Right kidney (tissue), 1 donor: Measurements from ENCODE around the gene LRP1B.
"Not testable (repeated sequence)": the region's sequence is repeated elsewhere in the genome, so short reads cannot be mapped to it uniquely, and the experiment has no call there.

ENCODE experiments used
- DNase-seq: peaks from one replicate; pipeline ENCODE4 v3.0.0-alpha.2; 2016

LRP1B gene

GRCh38 chr2:140506606-140507005, 1624.2 kb downstream of the LRP1B start:
- DNase-seq = no peak

GRCh38 chr2:140504601-140505000, 1626.2 kb downstream of the LRP1B start:
- no peak for DNase-seq

DNA sequence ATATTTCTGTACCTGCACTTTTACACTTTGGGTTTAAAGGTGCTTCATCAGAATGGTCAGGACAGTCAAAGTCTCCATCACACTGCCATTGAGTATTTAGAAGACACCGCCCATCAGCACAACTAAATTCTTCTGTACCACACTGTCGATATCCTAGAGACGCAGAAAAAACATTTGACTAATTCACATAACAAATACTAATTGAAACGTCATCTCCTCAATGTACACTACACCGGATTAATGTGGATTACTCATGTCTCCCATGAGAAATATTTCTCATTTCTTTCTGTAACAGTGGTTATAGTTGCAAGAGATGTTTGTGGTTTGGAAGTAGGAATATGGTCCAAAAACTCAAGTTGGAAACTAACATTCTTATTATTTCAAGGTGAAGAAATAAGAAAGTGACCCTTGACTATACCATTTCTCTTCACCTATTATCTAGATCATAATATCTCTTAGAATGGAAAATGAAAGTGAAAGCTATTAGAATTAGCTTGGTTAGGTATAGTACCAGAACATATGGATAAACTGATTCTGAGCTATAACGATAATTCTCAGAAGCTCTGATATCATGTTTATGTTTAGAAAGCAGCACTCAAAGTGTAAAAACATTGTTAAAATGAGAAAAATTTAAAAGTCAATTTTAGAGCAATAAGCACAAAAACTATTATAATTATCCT, 1627.7 kb downstream of the LRP1B start:
- no peak for DNase-seq

- no peak for DNase-seq
Measured at GRCh38 chr2:140498360-140498759, 1632.5 kb downstream of the LRP1B start.

GRCh38 chr2:140496714-140497113, 1634.1 kb downstream of the LRP1B start:
- no peak for DNase-seq

DNA sequence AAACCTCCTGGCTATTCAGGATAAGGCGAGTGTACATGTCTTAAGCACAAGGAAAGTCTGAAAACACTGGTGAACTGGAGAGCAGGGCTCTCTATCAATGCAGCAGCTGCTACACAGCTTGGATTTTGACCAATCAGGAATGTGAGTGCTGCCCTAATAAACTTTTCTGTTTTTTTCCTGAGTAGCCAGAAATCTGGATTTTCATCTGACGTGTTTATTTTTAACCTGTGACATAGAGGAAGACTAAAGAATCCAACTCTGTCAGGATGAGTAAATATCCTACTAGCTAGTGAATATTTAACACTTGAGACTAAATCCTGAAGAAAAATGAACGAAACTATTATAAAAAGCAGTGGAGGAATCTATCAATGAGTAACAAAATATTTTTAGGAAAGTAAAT, 1638.9 kb downstream of the LRP1B start:
- no peak for DNase-seq

- DNase-seq = no peak
Measured at GRCh38 chr2:140489193-140489592, 1641.6 kb downstream of the LRP1B start.

DNA sequence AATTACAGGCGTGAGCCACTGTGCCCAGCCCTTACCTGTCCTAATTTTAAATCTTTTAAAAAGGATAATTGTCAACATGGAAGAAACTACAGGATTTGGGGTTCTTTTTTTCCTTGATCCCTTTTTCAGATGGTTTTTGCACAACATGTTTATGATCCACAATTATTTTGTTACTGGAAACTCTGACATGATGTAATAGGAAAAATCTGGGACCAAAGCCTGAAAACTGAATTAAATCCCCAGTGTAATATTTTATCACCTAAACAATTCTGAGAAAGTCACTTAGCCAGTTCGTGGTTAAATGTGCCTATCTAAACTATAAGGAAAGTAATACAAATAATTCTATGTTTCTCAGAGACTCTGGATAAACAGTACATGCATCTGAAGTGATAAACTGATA, 1649.7 kb downstream of the LRP1B start:
- DNase-seq = no peak

- DNase-seq = no peak
Measured at GRCh38 chr2:140473851-140474250, 1657.0 kb downstream of the LRP1B start.

DNA sequence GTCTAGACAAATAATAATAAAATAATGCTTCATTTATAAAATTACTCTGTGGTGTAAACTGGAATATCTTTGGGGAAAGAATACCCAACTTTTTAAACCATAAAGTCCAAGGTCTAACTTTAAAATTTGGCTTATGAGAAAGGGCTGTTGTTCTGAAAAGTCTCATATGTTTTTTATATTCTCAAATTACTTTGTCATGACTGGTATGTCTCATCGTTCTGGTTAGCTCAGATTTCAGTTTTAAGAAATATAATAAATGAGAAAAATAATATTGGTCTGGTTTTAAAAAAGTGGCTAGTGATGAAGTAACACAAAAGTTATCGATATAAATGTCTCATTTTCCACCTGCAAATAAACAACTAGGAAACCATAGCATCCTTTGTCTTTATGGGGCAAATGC, 1658.1 kb downstream of the LRP1B start:
- no peak for DNase-seq

- DNase-seq = no peak
Measured at GRCh38 chr2:140465301-140465700, 1665.5 kb downstream of the LRP1B start.

GRCh38 chr2:140462990-140463389, 1667.8 kb downstream of the LRP1B start:
- DNase-seq = no peak

DNA sequence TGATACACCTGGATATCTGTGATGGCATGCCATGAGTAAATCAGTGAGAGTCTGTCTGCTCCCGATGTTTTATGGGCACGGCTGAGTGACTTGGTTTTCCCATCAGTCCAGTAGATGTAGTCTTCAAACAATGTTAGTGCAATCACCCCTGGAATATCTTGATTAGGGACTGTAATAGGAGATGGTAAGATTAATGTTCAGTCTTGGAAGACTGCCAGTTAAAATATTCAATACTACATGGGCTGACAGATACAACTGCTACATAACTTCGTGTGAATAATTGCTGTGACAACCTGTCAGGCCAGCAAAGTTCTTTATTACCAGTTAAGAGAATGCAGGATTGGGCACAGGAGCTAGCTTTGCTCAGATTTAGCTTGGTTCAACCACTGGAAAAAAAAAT, 1673.3 kb downstream of the LRP1B start:
- no peak for DNase-seq

GRCh38 chr2:140455315-140455714, 1675.5 kb downstream of the LRP1B start:
- DNase-seq = no peak

DNA sequence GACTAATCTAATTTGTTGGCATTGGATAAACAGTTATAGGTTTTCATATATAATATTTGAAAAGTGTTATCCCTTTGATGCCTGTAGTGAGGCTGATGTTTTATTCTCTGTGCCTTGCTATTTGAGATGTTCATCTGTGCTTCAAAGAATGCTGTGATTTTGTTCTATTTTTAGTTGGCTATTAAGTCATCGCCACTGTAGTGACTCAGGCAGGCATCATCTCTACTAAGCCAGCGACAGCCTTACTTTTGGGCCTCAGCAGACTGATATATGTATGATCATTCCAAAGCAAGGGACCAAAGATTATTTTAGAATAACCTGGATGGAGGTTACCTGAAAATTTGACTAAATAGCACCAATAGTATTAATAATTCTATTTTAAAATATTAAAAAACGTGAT, 1676.1 kb downstream of the LRP1B start:
- DNase-seq = no peak

GRCh38 chr2:140451324-140451723, 1679.5 kb downstream of the LRP1B start:
- no peak for DNase-seq

- DNase-seq = no peak
Measured at GRCh38 chr2:140442319-140442718, 1688.5 kb downstream of the LRP1B start.

GRCh38 chr2:140440815-140441214, 1690.0 kb downstream of the LRP1B start:
- DNase-seq = no peak

DNA sequence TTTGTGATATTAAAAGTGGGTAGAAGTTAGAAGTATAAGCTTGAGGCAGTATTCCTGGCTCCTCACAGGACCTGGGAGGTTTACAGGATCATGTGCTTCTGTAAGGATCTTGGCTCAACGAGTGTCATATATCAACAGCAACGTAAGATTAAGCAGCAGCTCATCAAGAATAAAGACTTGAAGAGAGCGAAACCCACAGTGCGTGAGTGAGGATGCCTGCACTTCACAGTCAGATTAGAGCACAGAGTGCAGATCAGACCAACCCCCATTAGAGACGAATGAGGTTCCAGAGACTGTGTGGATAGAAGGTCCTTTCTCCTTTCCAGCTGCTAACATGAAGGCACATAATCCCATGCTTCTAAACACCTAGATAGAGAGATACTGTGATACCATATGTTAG, 1693.9 kb downstream of the LRP1B start:
- DNase-seq = no peak

GRCh38 chr2:140427033-140427432, 1703.8 kb downstream of the LRP1B start:
- not testable (repeated sequence) for DNase-seq

DNA sequence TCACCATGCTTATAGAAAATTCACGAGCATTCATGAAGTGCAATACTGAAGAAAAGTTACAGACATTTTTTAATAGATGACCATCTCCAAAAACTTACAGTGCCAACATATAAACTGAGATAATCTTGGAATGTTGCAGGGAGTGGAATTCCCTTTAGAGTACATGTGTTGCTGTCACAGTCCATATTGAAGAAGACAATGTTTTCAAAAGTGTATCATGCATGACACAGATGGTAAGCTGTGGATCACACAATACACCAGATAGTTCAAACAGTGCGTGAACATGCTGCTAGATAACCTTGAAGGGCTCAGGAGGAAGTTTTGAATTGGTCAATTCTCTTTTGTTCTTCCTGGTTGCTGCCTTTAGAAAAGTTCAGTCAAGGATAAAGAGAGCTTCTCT, 1706.3 kb downstream of the LRP1B start:
- no peak for DNase-seq

DNA sequence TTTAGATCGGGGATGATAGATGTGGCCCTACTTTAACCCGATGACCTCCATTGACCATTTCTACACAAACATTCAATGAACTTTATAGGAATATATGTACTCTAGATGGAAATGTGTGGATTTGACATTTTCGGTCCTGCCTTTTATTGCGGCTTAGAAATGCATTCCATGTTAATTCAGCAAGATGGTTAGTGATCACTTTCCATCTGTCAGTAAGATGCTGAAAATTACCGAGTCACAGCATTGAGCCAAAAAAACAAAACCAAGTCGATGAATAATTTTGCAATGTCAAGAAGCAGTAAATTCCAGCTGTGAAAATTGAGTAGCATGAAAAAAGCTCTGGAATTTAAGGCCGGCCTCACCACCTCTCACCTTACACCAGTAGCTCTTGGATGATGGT, 1708.1 kb downstream of the LRP1B start:
- no peak for DNase-seq

DNA sequence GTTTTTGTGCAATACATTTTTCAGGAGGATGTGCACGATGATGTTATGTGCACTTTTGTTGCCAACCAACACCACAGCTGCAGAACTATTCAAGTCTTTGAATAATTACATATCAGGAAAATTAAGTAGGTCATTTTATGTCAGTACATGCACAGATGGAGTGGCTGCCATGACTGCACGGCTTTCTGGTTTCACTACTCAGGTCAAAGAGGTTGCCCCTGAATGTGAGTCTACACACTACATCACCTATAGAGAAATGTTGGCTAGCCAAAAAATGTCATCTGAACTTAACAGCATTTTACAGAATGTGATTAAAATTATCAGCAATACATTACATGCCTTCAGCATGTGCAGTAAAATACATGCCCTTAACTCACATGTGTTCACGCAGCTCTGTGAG, 1713.3 kb downstream of the LRP1B start:
- DNase-seq = no peak

DNA sequence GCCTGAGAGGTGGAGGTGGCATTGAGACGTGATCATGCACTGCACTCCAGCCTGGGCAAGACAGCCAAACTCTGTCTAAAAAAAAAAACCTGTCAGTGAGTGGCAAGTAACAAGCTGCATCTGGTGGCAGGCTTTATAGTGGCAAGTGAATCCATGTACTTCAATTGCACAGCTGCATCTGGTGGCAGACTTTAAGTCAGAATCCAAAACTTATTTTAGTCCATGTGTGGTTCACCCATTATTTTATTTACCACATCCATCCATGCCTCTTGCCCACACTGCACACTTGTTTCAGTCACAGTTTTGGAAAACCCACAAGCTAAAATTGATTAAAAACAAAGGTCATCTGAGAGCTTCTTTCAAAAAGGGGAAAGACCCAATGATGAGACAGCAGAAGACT, 1714.2 kb downstream of the LRP1B start:
- DNase-seq = no peak

DNA sequence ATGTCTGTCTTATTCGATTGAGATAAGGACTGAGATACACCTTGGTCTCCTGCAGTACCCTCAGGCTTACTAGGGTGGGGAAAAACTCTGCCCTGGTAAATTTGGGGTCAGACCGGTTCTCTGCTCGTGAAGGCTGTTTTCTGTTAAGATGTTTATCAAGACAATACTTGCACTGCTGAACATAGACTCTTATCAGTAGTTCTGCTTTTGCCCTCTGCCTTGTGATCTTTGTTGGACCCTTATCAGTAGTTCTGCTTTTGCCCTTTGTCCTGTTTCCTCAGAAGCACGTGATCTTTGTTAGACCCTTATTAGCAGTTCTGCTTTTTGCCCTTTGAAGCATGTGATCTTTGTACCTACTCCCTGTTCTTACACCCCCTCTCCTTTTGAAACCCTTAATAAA, 1715.8 kb downstream of the LRP1B start:
- DNase-seq = not testable (repeated sequence)
